Stimulated activated CD8-positive, alpha-beta memory T cell treated with anti-CD3 and anti-CD28 coated beads, Interleukin-7, amount 100 ng/mL, for 48 hours (primary cell): Measurements from ENCODE around the gene SAC3D1.

Experiments used
- DNase-seq, 2 donors: peaks; one replicate each; pipeline ENCODE4 v3.0.0-alpha.2; 2020; ENCODE audit warnings: low read depth in 1 of 2; ENCODE audit errors: extremely low read depth in 1 of 2

The SAC3D1 gene

GRCh38 chr11:65086809-65087208 lies 45.8 kb downstream of the SAC3D1 start:
- no peak for DNase-seq

GRCh38 chr11:65087216-65087615 lies 46.2 kb downstream of the SAC3D1 start:
- no peak for DNase-seq

GRCh38 chr11:65087827-65088226 lies 46.8 kb downstream of the SAC3D1 start:
- no peak for DNase-seq

- no peak for DNase-seq
These were observed 48.6 kb downstream of the SAC3D1 start for GRCh38 chr11:65089621-65090020.

- no peak for DNase-seq
These were observed 49.6 kb downstream of the SAC3D1 start for GRCh38 chr11:65090628-65091027.
